NCI-H146 (cell line): ENCODE results near the gene PYGO2.
"Not testable (repeated sequence)": the region's sequence is repeated elsewhere in the genome, so short reads cannot be mapped to it uniquely, and the experiment has no call there.

Source experiments
- DNase-seq: peaks from one replicate; lab custom pipeline; 2025; lab: John Stamatoyannopoulos, UW

Gene PYGO2

DNA sequence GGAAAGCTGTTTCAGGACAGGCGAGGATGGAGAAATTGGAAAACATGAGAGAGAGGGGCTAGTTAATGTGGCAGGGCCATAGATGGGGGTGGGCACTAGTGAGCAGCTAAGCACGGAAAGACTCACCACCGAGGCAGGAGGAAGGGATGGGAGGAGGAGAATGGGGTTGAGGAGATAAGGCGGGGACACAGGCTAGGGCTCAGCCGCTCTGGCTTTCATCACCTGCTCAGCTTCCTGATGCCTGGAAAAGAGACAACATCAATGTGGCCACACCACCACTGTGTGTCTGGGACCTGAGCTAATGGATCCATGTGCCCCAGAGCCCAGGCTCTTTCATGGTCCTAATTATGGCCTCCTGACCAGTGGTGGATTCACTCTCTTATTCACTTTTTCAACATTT is 52.6 kb downstream of the PYGO2 start:
- DNase-seq, result no peak

DNA sequence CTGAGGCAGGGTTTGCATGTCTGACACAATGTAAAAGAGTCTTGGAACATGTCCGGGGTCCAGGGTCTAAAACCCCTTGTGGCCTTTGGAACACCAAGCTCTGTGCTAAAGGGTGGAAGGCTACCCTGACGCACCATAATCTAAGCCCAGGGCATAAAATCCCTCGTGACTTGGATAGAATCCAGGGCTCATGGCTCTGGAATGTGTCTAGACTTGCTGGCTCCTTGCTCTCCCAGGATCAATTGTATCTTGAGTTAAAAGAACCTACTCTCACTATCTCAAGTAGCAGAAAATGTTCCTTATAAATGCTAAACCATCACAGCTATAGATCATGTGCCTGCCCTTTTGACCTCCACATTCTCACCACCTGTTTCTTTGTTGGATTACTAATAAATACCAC is 53.5 kb downstream of the PYGO2 start:
- DNase-seq, result not testable (repeated sequence)
